Measurements from ENCODE around the gene HAUS8. TPM values are rescaled to one million over a fixed set of nuclear protein-coding genes. Genes with fewer than 3 reads are reported as not detected.
A peak's percentile ranks its signal among the peaks of the same experiment; 100 is the strongest.

The HAUS8 gene
- polyA plus RNA-seq, 3 donors, result 2.5 to 9.3 (median 4.4) TPM

- Mint-ChIP-seq H3K4me3 (peak overlapping the region in 1 of 2 donors; percentile 1), H3K27ac (peak overlapping the region; percentile 80 to 99 (median 97)), H3K9me3 (peaks cover 0 to 5% (median 0%) of the 10 kb centered on the region in 7 donors), H3K4me1 (peaks cover 95% of the 10 kb centered on the region), H3K27me3 (ENCODE audit: low read depth in 3 of 3) (peaks cover 0 to 3% (median 2%) of the 10 kb centered on the region in 3 donors), H3K36me3 (peaks cover 72 to 85% of the 10 kb centered on the region in 2 donors)
- Histone ChIP-seq H3K79me2 (ENCODE audit: insufficient read depth, low read length) (peaks cover 92% of the 10 kb centered on the region), H4K20me1 (ENCODE audit: insufficient read depth, low read length) (no peaks in the 10 kb centered on the region), H3K9me3 (replicated peaks in 1 of 2; ENCODE audit: control insufficient read depth in 1 of 2, insufficient read depth in 1 of 2, low read length in 2 of 2) (peaks cover 0 to 4% of the 10 kb centered on the region in 2 donors), H3K4me2 (replicated peaks; ENCODE audit: extremely low read depth, low read length, poor library complexity, severe bottlenecking) (no peak overlapping the region), H3K27me3 (ENCODE audit: control insufficient read depth in 2 of 2, insufficient read depth in 2 of 2, low read length in 2 of 2) (no peaks in the 10 kb centered on the region), H3K9ac (ENCODE audit: insufficient read depth, low read length, poor library complexity, severe bottlenecking) (no peak overlapping the region), H3K36me3 (replicated peaks in 1 of 2; ENCODE audit: control insufficient read depth in 1 of 2, insufficient read depth in 2 of 2, low read length in 2 of 2) (peaks cover 6 to 38% of the 10 kb centered on the region in 2 donors), H3K4me1 (ENCODE audit: control insufficient read depth in 1 of 2, insufficient read depth in 2 of 2, low read length in 2 of 2) (peaks cover 92 to 97% of the 10 kb centered on the region in 2 donors), H3K27ac (ENCODE audit: low read depth in 1 of 2, low read length in 2 of 2) (peak overlapping the region; percentile 84 to 87), H2AFZ (ENCODE audit: insufficient read depth, low read depth, low read length, poor library complexity, severe bottlenecking) (no peak overlapping the region), H3K4me3 (replicated peaks in 1 of 3; ENCODE audit: low read depth in 2 of 3, low read length in 3 of 3) (peak overlapping the region in 1 of 3 experiments; percentile 55)
- WGBS (ENCODE audit: insufficient coverage), result no CpG with 5 or more reads among the region's 3 CpGs
- DNase-seq, result no peak
- intact Hi-C loops (cut with micrococcal nuclease), result loop anchor here (5.0 kb wide), 2 partner anchors 34 to 61 kb away; partner anchors contain the start of genes HAUS8 (in 2 of the 2) and MYO9B (in 2 of the 2)
- TF ChIP-seq, protein P1, sequence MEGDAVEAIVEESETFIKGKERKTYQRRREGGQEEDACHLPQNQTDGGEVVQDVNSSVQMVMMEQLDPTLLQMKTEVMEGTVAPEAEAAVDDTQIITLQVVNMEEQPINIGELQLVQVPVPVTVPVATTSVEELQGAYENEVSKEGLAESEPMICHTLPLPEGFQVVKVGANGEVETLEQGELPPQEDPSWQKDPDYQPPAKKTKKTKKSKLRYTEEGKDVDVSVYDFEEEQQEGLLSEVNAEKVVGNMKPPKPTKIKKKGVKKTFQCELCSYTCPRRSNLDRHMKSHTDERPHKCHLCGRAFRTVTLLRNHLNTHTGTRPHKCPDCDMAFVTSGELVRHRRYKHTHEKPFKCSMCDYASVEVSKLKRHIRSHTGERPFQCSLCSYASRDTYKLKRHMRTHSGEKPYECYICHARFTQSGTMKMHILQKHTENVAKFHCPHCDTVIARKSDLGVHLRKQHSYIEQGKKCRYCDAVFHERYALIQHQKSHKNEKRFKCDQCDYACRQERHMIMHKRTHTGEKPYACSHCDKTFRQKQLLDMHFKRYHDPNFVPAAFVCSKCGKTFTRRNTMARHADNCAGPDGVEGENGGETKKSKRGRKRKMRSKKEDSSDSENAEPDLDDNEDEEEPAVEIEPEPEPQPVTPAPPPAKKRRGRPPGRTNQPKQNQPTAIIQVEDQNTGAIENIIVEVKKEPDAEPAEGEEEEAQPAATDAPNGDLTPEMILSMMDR (IDR thresholded peaks at IDR 0.05), result no peak
Observed at GRCh38 chr19:17111766-17112165, 36.5 kb upstream of the HAUS8 start.

DNA sequence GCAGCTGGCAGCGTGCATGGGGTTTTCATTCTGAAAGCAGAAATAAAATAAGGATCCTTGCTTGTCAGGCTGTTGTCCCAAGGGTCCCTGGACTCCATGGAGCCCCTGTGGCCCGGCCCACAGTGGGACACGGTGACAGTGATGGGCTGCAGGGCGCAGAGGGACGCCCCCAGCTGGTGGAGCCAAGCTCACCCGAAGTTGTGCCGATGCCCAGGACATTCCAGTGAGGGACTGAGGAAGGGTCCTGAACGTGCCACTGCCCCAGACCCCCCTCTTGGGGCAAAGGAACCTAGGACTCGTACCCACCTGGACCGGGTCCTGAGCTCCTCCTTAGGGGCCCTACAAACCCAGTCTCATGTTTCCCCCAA lies 35.3 kb upstream of the HAUS8 start:
- peak overlapping the region in 2 of 3 experiments; percentile 8 to 71 for H3K4me3 ChIP-seq (replicated peaks in 1 of 3; ENCODE audit: low read depth in 2 of 3, low read length in 3 of 3)
- intact Hi-C loops (cut with micrococcal nuclease), result loop anchor here (1.0 to 5.0 kb wide), 3 partner anchors 28 to 62 kb away; partner anchors contain the start of genes HAUS8 (in 2 of the 2) and MYO9B (in 2 of the 2)

More for the DNA sequence above, 35.3 kb upstream of the HAUS8 start:
- peaks cover 92% of the 10 kb centered on the region for H3K79me2 ChIP-seq (ENCODE audit: insufficient read depth, low read length)
- no peaks in the 10 kb centered on the region for H3K9me3 ChIP-seq (replicated peaks in 1 of 2; ENCODE audit: control insufficient read depth in 1 of 2, insufficient read depth in 1 of 2, low read length in 2 of 2)
- no peak for DNase-seq
- Mint-ChIP-seq H3K27me3 (ENCODE audit: low read depth in 3 of 3) (peaks cover 0 to 4% (median 2%) of the 10 kb centered on the region in 3 donors), H3K9me3 (no peaks in the 10 kb centered on the region), H3K27ac (peak overlapping the region; percentile 98 to 99 (median 99)), H3K4me3 (peak overlapping the region; percentile 75 to 88), H3K4me1 (peaks cover 95% of the 10 kb centered on the region), H3K36me3 (peaks cover 74 to 87% of the 10 kb centered on the region in 2 donors)
- peaks cover 94 to 96% of the 10 kb centered on the region in 2 donors for H3K4me1 ChIP-seq (ENCODE audit: control insufficient read depth in 1 of 2, insufficient read depth in 2 of 2, low read length in 2 of 2)
- H2AFZ ChIP-seq (ENCODE audit: insufficient read depth, low read depth, low read length, poor library complexity, severe bottlenecking), result no peak overlapping the region
- no peaks in the 10 kb centered on the region for H3K27me3 ChIP-seq (ENCODE audit: control insufficient read depth in 2 of 2, insufficient read depth in 2 of 2, low read length in 2 of 2)
- H3K9ac ChIP-seq (ENCODE audit: insufficient read depth, low read length, poor library complexity, severe bottlenecking), result peak overlapping the region; percentile 74
- peak overlapping the region; percentile 95 for H3K27ac ChIP-seq (ENCODE audit: low read depth in 1 of 2, low read length in 2 of 2)
- TF ChIP-seq, protein P1 (IDR thresholded peaks at IDR 0.05), result no peak
- H3K36me3 ChIP-seq (replicated peaks in 1 of 2; ENCODE audit: control insufficient read depth in 1 of 2, insufficient read depth in 2 of 2, low read length in 2 of 2), result peaks cover 13 to 41% of the 10 kb centered on the region in 2 donors
- H4K20me1 ChIP-seq (ENCODE audit: insufficient read depth, low read length), result no peaks in the 10 kb centered on the region
- H3K4me2 ChIP-seq (replicated peaks; ENCODE audit: extremely low read depth, low read length, poor library complexity, severe bottlenecking), result peak overlapping the region; percentile 77
- WGBS (ENCODE audit: insufficient coverage), result 63% methylated on average over 10 of the region's 10 CpGs
